ENCODE results near the gene GALNT8.

DNA sequence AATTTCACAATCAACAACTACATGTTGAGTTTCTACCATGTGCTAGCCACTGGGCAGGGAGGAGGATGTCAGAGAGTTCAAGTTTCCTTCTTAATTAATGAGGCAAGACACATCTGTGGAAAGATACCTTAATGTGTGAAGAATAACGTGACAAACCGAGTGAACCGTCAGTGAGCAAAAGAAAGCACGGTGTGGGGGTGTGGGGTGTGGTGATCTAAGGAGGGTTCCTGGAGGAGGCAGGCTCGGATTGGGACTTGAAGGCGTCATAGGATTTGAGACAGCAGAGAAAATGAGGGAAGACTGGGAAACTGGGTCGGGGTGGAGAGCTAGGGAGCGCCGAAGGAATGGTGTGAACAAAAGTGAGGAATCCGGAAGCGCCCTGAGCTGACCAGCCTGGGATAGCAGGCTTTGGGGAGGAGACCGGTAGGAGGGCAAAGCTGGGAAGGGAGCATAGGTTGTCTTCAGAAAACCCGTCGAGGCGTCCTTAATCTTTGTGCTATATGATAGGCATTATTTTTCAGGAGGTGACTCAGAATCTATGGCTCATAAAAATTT, 22.3 kb downstream of the GALNT8 start:
- TF ChIP-seq, protein P1, sequence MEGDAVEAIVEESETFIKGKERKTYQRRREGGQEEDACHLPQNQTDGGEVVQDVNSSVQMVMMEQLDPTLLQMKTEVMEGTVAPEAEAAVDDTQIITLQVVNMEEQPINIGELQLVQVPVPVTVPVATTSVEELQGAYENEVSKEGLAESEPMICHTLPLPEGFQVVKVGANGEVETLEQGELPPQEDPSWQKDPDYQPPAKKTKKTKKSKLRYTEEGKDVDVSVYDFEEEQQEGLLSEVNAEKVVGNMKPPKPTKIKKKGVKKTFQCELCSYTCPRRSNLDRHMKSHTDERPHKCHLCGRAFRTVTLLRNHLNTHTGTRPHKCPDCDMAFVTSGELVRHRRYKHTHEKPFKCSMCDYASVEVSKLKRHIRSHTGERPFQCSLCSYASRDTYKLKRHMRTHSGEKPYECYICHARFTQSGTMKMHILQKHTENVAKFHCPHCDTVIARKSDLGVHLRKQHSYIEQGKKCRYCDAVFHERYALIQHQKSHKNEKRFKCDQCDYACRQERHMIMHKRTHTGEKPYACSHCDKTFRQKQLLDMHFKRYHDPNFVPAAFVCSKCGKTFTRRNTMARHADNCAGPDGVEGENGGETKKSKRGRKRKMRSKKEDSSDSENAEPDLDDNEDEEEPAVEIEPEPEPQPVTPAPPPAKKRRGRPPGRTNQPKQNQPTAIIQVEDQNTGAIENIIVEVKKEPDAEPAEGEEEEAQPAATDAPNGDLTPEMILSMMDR (IDR thresholded peaks at IDR 0.05): no peak
- TF ChIP-seq EZH2 (IDR thresholded peaks at IDR 0.05; ENCODE audit: borderline replicate concordance, insufficient read depth, low read depth, low read length, poor library complexity, severe bottlenecking): no peak

All from B cell (primary cell).